D721Med (cell line): ENCODE results near the gene PRDM15.

Source experiments
- DNase-seq: peaks from one replicate; pipeline ENCODE4 v3.0.0; 2011; ENCODE audit warnings: low spot score; ENCODE audit not compliant: insufficient read length
- FAIRE-seq: peaks from 2 replicates; lab custom pipeline; 2011; peaks lifted over from hg19 to GRCh38; lab: Jason Lieb, UNC
- CTCF ChIP-seq: IDR thresholded peaks from 2 replicates; pipeline ENCODE4 v1.5.1; 2012; ENCODE audit warnings: mild to moderate bottlenecking, control low read depth; ENCODE audit not compliant: insufficient read depth; ENCODE audit errors: missing control alignments

PRDM15 gene

DNA sequence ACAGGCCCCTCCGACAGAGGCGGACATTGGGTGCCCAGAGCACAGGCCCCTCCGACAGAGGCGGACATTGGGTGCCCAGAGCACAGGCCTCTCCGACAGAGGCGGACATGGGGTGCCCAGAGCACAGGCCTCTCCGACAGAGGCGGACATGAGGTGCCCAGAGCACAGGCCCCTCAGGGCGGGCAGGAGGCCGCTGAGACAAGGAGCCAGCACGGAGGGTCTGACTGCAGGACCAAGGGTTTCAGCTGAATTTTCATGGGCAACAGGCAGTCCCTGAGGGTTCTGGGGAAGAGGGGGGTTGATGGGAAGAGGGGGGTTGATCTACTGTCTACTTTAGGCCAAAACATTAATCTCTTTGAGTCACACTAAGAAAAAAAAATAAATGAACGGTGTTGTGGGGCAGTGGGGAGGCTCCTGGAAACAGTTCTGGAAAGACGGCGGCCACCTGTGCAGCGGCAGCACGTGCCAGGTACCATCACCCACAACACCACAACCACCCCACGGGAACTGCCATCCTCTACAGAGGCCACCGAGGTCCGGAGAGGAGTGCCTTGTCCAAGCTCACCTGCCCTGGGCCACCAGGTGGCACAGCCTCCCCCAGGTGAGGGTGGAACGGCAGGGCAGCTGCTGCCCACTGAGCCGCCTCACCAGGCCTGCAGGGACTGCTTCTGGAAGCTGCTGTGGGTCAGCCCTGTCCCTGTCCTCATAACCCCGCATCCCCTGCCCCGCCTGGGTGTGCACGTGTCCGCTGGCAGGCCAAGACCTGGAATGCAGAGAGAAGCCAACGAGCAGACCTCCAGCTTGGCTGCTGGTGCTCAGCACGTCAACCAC lies 20.5 kb downstream of the PRDM15 start:
- TF ChIP-seq CTCF, result no peak
- no peak for FAIRE-seq

GRCh38 chr21:41857771-41858300 lies 21.3 kb downstream of the PRDM15 start:
- TF ChIP-seq CTCF, result no peak
- DNase-seq (no peak), FAIRE-seq (no peak)

More for the DNA sequence above, 20.5 kb downstream of the PRDM15 start:
- DNase-seq, result no peak

DNA sequence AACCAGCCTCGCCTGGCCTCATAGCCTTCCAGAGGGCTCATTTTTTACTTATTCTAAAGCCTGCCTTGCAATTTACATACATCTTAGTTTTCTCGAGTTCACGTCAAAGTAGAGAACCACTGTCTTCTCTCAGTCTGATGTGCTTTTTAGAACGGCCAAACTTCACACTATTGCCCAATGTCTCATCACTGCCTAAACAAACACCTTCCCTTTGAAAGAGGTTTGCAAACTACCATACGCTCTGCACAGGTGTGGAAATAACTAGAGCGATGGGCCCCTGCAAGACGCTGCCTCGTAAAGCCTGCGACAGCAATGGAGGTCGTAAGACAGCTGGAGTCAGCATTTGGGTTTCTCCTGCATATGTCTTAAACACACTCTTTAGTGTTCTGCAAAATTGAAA lies 22.6 kb downstream of the PRDM15 start:
- no peak for FAIRE-seq
- no peak for DNase-seq
- TF ChIP-seq CTCF, result no peak

- FAIRE-seq, result no peak
Observed at GRCh38 chr21:41854426-41854995, 24.6 kb downstream of the PRDM15 start.

GRCh38 chr21:41852929-41853320 lies 26.2 kb downstream of the PRDM15 start:
- DNase-seq, result no peak
- FAIRE-seq, result no peak
- no peak for TF ChIP-seq CTCF

More at GRCh38 chr21:41854426-41854995, 24.6 kb downstream of the PRDM15 start:
- no peak for TF ChIP-seq CTCF
- DNase-seq, result no peak

DNA sequence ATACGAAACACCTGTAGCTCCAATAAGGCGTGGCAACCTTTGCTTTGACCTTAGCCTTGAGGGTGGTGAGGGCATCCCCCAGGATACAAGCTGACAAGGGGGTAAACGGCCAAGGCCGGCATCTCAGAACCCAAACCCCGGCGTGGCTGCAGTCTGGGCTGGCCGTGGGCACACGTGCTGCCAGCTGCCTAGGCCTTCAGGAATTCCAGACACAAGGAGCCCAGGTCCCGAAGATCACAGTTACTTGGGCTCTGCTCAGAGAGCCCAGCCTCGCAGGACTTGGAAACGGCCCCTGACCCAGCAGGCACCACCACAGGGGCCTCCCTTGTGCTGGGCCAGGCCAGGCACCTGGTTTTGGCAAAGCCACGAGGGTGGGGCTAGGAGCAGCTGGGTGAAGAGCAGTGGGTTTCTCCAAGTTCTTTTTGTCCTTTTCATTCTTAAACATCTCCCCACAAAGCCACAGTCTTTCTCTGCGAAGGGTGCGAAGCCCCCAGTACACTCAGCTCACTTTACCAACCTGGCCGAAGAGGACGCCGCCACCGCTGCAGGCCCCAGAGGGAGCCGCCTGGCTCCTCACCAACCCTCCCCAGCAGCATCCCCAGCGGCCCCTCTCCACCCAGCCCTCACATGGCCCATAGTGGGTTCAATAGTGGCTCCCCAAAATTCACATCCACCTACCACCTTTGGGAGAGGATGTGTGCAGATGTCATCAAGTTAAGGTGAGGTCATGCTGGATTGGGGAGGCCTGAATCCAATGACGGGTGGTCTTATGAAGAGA lies 26.8 kb downstream of the PRDM15 start:
- FAIRE-seq, result no peak
- TF ChIP-seq CTCF, result no peak
- DNase-seq, result no peak
